A673 (cell line): ENCODE data around the gene GGPS1. TPM values are rescaled to one million over a fixed set of nuclear protein-coding genes. Genes with fewer than 3 reads are reported as not detected.

Experiments used
- BruUV-seq: library from RNA; stranded (reverse); fragments of 400-500 nt; replicated peaks from 2 replicates; lab custom pipeline; 2021; lab: Mats Ljungman, UMichigan
- CTCF ChIA-PET: fragments of 300-600 bp; sonication (Branson Sonifier 250); formaldehyde crosslinking; loops from one replicate; lab custom pipeline; 2022; ENCODE audit warnings: antibody characterized with exemption; lab: Charles Lee
- POLR2A ChIA-PET: fragments of 300-600 bp; sonication (Branson Sonifier 250); formaldehyde crosslinking; loops from one replicate; lab custom pipeline; 2022; ENCODE audit warnings: antibody characterized with exemption; ENCODE audit not compliant: low non-redundant PET; lab: Charles Lee
- DNase-seq: peaks from one replicate; pipeline ENCODE4 v3.0.0-alpha.2; 2015; ENCODE audit warnings: low spot score
- H3K27ac ChIP-seq: fragments of 200-600 bp; sonication (generic); 2 replicates; pipeline ENCODE4 v1.5.1; 2016; ENCODE audit warnings: mixed run types, low read depth, mild to moderate bottlenecking, mixed read lengths, antibody characterized with exemption, low read length; ENCODE audit not compliant: poor library complexity, severe bottlenecking
- H3K27me3 ChIP-seq: fragments of 200-600 bp; sonication (generic); replicated peaks from 2 replicates; pipeline ENCODE4 v1.6.1; 2017; ENCODE audit warnings: mixed run types, low read depth, mild to moderate bottlenecking, mixed read lengths, antibody characterized with exemption, low read length; ENCODE audit not compliant: insufficient read depth, poor library complexity
- H3K36me3 ChIP-seq: fragments of 200-600 bp; sonication (generic); 2 replicates; pipeline ENCODE4 v1.6.1; 2016; ENCODE audit warnings: mixed run types, mild to moderate bottlenecking, mixed read lengths, antibody characterized with exemption, low read length; ENCODE audit not compliant: insufficient read depth, poor library complexity, severe bottlenecking
- H3K4me1 ChIP-seq: fragments of 200-600 bp; sonication (generic); 2 replicates; pipeline ENCODE4 v1.6.1; 2017; ENCODE audit warnings: mixed run types, mild to moderate bottlenecking, mixed read lengths, antibody characterized with exemption, low read length; ENCODE audit not compliant: insufficient read depth, poor library complexity, severe bottlenecking
- H3K4me3 ChIP-seq: fragments of 200-600 bp; sonication (generic); 2 replicates; pipeline ENCODE4 v1.5.1; 2016; ENCODE audit warnings: low read depth, mixed run types, mild to moderate bottlenecking, mixed read lengths, low read length; ENCODE audit not compliant: poor library complexity, severe bottlenecking
- H3K9me3 ChIP-seq: fragments of 200-600 bp; sonication (generic); 2 replicates; pipeline ENCODE4 v1.6.1; 2016; ENCODE audit warnings: mixed run types, low read depth, mild to moderate bottlenecking, mixed read lengths, antibody characterized with exemption, low read length; ENCODE audit not compliant: poor library complexity, severe bottlenecking
- CTCF ChIP-seq: fragments of 300-800, 200-600 bp; sonication (generic); conservative IDR thresholded peaks from 2 replicates; pipeline ENCODE4 v1.5.1; 2017; ENCODE audit warnings: low read depth, mild to moderate bottlenecking, antibody characterized with exemption, low read length, moderate library complexity, mixed read lengths
- EZH2 ChIP-seq: fragments of 200-600 bp; sonication (generic); IDR thresholded peaks from 2 replicates; pipeline ENCODE4 v1.6.1; 2017; ENCODE audit warnings: borderline replicate concordance, low read depth, mild to moderate bottlenecking, mixed read lengths, antibody characterized with exemption, low read length; ENCODE audit not compliant: poor library complexity, severe bottlenecking
- intact Hi-C: fragments of 100-400 bp; cut with micrococcal nuclease; formaldehyde crosslinking; loops from one replicate; pipeline ENCODE4 v1.10.0; 2022; ENCODE audit not compliant: unreplicated experiment
- total RNA-seq: library from RNA; stranded (reverse); gene quantifications from 2 replicates; pipeline ENCODE4 v1.2.3, GENCODE V29; 2021

Gene GGPS1
- total RNA-seq, 1 experiment from 2014 or later, result 26.8 TPM

- CTCF ChIA-PET, result no interaction called here
- TF ChIP-seq CTCF (no peak), EZH2 (no peak)
- BruUV-seq, result no TSS peak
- intact Hi-C loops, result no loop called here
- H3K4me1 ChIP-seq, result peaks cover 6% of the 10 kb centered on the region
- H3K9me3 ChIP-seq, result no peaks in the 10 kb centered on the region
- no peaks in the 10 kb centered on the region for H3K27me3 ChIP-seq
- no peak overlapping the region for H3K4me3 ChIP-seq
- POLR2A ChIA-PET, result no interaction called here
- no peak overlapping the region for H3K27ac ChIP-seq
- DNase-seq, result no peak
- no peaks in the 10 kb centered on the region for H3K36me3 ChIP-seq
These were observed 12.6 kb upstream of the GGPS1 start for GRCh38 chr1:235315735-235316134.

- no peak overlapping the region for H3K4me3 ChIP-seq
- DNase-seq, result no peak
- peaks cover 6% of the 10 kb centered on the region for H3K4me1 ChIP-seq
- CTCF ChIA-PET, result no interaction called here
- no peaks in the 10 kb centered on the region for H3K9me3 ChIP-seq
- TF ChIP-seq EZH2, result no peak
- intact Hi-C loops, result no loop called here
- no TSS peak for BruUV-seq
- H3K27ac ChIP-seq, result no peak overlapping the region
- no peaks in the 10 kb centered on the region for H3K36me3 ChIP-seq
- POLR2A ChIA-PET, result no interaction called here
- no peaks in the 10 kb centered on the region for H3K27me3 ChIP-seq
These were observed 11.2 kb upstream of the GGPS1 start for GRCh38 chr1:235317168-235317567.

- no TSS peak for BruUV-seq
- CTCF ChIA-PET, result no interaction called here
These were observed 9.1 kb upstream of the GGPS1 start for GRCh38 chr1:235319255-235319654.

More at GRCh38 chr1:235319255-235319654, 9.1 kb upstream of the GGPS1 start:
- POLR2A ChIA-PET, result no interaction called here
- intact Hi-C loops, result no loop called here
- H3K4me3 ChIP-seq, result no peak overlapping the region
- H3K9me3 ChIP-seq, result no peaks in the 10 kb centered on the region
- DNase-seq, result no peak
- TF ChIP-seq EZH2, result no peak
- no peak for TF ChIP-seq CTCF
- H3K36me3 ChIP-seq, result no peaks in the 10 kb centered on the region
- H3K4me1 ChIP-seq, result peaks cover 2% of the 10 kb centered on the region
- H3K27me3 ChIP-seq, result no peaks in the 10 kb centered on the region
- H3K27ac ChIP-seq, result no peak overlapping the region
